HG02763 (cell line): ENCODE data around the gene MLLT1.

ENCODE experiments used
- ATAC-seq: cut with Tn5 transposase; IDR thresholded peaks from one replicate; pipeline ENCODE4 v1.9.1; 2021; ENCODE audit warnings: mild to moderate bottlenecking, moderate library complexity; ENCODE audit not compliant: unreplicated experiment

MLLT1 gene

DNA sequence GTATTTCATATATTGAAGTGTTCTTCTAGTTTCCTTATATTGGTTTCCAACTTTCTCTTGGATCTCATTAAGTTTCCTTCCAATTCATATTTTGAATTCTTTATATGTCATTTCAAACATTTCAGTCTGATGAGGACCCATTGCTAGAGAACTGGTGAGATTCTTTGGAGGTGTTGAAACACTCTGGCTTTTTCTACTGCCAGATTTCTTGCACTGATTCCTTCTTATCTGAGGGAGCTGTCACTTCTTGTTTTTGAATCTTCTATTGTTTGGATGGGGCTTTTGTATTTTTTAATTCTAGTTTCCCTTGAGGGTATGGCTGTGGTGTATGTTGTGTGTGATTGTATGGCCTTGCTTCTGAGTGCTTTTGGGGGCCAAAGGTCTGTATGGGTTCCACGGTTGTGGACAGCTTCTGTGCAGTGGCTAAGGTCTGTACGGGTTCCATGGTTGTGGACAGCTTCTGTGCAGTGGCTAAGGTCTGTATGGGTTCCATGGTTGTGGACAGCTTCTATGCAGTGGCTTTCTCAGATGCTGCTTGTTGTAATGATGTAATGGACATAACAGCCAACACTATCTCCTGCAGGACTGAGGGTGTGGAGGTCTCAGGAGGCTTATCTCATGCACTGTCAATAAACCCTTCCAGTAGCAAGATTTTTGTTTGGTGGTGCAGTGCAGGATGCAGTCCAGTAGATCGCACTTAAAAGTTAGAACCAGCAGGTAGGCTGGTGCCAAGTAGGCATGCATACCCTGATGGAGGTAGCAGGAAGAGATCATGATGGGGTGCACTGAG, 107.5 kb downstream of the MLLT1 start:
- ATAC-seq, result no peak

GRCh38 chr19:6167115-6167514, 112.7 kb downstream of the MLLT1 start:
- no peak for ATAC-seq

GRCh38 chr19:6164906-6165531, 114.8 kb downstream of the MLLT1 start:
- no peak for ATAC-seq

DNA sequence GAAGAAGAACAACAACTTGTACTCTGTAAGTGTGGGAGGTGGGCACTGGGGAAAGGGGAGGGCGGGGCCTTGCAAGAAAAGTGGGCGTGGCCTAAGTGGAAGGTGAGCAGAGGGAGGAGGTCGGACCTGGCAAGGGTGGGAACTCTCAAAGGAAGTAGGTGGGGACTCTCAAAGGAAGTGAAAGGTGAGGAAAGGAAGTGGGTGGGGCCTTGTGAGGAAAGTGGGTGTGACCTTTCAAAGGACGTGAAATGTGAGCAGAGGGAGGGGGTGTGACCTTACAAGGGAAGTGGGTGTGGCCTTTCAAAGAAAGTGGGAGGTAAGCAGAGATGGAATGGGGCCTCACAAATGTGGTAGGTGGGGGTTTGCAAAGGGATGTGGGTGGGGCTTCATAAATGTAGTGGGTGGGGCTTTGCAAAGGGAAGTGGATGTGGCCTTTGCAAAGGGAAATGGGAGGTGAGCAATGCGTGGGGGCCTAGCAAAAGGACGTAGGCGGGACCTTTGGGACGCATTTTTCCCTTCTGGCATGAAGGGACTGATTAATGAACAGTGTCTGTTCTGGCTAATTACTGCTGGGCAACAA, 118.4 kb downstream of the MLLT1 start:
- no peak for ATAC-seq
